ENCODE results near the gene PPHLN1.

Gene PPHLN1

DNA sequence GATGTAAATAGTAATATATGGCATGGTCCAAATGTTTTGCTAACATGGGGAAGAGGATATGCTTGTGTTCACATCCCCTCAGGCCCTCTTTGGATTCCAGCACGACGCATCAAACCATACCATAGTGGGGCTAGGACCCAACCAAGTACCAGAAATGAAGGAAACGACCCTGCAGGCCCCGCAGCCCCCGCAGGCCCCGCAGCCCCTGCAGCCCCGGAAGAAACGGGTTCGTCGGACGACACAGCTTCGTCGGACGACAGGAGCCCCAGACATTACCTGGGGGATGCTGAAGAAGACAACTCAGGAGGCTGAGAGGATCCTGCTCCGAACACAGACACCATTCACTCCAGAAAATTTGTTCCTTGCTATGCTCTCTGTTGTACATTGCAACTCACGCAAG, 119.9 kb downstream of the PPHLN1 start:
- DNase-seq, result no peak

DNA sequence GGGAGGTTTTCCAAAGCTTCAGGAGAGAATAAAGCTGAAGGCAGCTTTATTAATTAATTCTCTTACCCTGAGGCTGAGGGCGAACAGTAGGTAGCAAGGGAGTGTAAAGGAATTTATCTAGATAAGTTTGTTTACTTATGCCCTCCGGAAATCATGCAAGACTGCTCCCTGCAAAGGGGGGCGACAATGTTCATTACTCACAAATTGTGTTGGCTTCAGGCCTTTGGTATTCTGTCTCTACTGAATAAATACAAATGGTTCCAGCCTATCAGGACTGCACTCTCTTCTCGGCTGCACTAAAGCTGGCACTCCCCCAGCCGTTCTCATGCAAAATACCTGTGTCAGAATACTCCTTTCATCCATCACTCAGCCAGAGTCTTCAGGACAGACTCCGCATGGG, 120.8 kb downstream of the PPHLN1 start:
- no peak for DNase-seq

GRCh38 chr12:42447371-42447786, 121.4 kb downstream of the PPHLN1 start:
- no peak for DNase-seq

DNA sequence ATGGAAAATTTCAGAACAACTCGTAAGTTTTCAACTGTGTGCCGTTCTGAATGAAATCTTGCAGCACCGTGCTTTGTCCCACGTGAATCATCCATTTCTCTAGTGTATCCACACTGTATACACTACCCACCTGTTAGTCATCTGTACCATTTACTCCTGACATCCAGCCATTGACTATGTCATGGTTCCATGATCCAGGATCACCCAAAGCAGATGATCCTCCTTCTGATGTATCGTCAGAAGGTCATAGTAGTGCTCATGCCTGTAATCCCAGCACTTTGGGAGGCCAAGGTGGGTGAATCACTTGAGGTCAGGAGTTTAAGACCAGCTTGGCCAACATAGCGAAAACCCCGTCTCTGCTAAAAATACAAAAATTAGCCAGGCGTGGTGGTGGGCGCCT, 122.9 kb downstream of the PPHLN1 start:
- DNase-seq, result no peak

- DNase-seq, result peak; percentile 18
Measured at GRCh38 chr12:42450248-42450647, 124.3 kb downstream of the PPHLN1 start.

- DNase-seq, result no peak
Measured at GRCh38 chr12:42458575-42458974, 132.6 kb downstream of the PPHLN1 start.

DNA sequence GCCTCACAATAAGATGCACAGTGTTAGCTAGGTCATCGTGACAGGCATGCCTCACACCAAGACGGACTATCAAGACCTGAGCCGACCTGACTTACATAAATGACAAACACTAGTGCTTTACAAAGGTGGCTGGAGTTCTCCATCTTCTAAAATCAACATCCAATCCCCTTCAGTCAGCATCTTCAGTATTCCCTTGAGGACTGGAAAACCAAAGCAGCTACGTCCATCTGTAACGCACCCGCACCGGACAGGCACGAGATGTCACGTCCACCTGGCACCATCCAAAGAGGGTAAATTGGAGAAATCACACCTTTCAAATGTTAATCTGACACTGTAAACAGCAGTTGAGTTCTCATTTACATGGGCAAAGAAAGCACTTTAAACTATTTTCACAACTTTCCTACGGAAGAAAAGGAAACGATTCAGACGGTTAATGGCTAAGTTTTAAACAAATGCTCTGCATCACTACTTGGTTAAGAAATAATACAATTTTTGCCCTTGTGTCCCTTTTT, 133.4 kb downstream of the PPHLN1 start:
- DNase-seq, result no peak

DNA sequence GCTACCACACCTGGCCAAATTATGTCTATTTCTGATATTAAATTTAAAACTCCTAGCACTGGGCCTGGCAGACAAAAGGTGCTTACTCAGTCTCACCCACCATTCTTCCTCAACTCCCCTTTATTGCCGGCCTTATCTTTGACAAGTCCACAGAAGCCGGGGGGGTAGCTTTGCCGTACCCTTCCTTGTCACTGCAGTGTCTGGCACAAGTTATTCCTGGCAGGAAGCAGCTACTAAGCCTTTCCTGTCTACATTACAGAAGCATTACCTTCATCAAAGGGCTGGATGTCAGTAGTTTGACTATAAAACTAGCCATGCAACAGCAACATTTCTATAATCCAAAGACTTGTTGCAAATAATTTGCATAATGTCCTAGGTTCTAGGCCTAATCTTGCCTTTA, 136.5 kb downstream of the PPHLN1 start:
- no peak for DNase-seq

- no peak for DNase-seq
Measured at GRCh38 chr12:42463671-42464070, 137.7 kb downstream of the PPHLN1 start.

DNA sequence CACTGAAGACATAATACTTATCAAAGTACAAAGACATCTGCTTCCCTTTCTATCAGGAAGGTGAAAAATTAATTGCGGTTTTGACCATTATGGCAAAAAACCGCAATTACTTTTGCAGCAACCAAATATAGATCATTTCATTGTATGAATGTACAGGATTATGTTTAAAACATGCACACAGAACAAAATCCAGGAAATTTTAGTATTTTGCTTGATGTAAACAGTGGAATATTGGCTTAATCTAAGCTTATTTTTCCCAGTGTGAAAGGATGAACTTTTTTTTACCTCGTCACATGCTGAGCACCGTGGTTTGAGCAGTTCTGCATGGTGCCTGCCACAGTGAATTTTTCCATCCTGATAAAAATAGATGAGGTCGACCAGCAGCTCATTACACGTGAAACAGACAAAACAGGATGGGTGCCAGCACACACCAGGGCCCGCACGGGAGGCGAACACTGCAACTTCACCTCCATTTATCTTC, 142.4 kb downstream of the PPHLN1 start:
- no peak for DNase-seq

DNA sequence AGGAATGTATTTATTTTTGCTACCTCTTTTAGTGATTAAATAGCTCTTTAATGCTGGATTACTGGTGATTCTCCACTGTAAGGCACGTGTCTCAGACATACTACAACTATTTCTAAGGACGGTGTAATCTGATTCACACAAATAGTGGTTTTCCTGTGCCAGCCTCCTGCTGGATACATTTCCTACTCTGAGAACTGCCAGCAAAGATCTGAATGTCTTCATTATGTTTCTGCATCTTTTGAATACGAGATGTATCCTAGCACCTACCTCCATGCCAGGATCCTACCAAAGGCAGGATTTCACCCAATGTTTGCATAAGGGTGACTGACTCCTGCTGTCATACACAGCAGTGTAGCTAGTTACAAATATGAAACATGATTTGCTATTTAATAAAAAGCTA, 143.0 kb downstream of the PPHLN1 start:
- no peak for DNase-seq

DNA sequence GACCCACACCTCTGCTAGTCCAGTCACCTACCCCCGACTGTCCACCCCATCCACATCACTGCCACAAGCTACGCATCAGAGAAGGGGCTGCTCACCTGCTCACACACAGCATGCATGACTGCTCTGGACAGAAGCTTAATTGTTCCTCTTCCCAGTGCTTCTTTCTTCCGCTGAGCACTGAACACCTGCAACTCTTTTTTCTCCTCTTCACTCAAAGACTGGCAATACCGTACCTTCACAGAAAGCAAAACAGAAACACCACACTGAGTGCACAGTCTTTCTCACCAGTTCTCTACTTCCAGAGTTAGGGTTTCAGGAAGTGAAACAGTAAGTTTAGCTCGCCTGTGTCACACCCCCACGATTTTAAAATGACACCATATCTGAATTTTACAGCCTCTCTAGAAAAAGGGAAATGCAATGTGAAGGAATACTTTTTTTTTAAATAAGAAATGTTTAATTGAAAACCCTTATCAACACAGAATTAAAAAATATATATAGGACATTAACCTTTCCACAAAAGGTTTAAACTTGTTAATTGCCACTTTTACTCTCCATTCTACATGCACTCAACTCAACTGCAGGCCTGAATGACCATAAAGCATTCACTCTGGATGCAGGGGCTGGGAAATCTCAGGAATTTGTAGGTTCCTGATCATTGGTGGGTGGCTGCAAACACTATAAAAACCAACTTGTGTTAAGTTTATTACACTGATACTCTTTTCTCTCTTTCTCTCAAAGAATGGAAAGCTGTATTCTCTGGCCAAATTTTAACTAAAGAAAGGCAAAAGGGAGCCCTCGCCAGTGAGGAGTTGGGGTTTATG, 143.6 kb downstream of the PPHLN1 start:
- DNase-seq, result no peak

DNA sequence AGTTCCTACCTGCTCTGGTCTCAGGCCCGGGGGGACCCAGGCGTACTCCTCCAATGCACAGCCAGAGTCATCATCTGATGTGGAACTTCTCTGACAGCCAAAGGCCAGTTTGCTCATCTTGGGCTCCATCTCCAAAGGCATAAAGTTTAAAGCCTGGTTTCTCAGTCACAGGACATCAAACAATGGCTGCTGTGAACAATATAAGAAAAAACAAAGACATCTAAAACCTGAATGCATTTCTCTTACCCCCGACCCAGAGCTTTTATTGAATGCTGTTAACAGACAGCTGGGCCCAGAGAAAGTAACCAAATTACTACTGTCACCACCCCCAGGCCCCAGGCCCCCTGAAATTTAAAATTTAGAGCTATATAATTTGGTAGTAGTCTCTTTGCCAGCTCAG, 146.4 kb downstream of the PPHLN1 start:
- DNase-seq, result no peak

DNA sequence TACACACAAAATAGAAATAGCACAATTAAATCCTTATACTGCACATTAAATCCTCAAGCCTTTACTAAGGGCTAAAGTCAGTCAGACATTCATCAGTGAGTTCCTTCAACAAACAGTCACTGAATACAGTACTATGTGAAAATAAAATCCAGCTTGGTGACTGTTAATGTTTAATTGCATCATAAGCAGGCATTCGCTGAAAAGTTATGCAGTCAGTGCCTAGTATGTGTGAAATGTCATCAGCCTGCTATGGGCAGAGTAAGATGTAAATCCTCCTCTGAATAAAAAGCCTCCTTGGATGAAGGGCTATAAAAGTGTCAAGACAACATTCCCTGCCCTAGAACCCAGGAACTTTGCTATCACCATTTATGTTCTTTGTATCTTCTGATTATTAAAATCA, 147.2 kb downstream of the PPHLN1 start:
- DNase-seq, result peak; percentile 68

GRCh38 chr12:42473561-42473960, 147.6 kb downstream of the PPHLN1 start:
- no peak for DNase-seq

DNA sequence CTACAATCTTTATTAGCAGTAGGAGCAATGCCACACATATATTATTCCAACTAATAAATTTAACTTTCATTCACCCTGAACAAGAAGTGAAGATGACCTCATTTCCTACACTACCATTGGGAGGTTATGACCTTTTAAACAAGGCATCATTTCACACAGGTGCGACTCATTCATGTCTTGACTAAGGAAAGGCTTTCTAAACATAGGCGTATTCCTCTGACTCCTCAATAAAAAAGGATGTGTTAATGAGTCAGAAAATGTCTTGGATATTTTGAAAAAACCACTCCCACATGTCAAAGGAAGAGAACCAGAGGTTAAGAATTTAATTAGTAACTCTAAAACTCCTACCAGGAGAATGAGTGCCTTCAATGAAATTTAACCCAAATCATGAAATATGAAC, 148.4 kb downstream of the PPHLN1 start:
- DNase-seq, result peak; percentile 63

DNA sequence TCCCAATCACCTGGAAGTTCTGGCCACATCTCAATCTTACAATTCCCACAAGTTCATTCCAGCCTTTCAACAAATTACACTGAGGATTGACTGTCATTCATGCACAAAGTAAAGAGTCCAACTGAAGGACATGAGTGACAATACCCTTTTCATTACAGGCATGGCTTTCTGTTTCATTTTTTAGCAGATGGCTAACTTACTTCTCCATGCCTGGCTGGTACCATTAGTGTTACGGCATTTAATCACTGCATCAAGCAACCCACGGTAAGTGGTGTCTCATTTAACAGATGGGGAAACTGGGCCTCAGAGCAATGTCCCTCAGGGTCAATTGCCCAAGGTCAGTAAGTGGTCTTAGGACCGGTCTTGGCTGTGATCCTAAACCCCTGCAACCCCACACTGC, 149.1 kb downstream of the PPHLN1 start:
- no peak for DNase-seq

DNA sequence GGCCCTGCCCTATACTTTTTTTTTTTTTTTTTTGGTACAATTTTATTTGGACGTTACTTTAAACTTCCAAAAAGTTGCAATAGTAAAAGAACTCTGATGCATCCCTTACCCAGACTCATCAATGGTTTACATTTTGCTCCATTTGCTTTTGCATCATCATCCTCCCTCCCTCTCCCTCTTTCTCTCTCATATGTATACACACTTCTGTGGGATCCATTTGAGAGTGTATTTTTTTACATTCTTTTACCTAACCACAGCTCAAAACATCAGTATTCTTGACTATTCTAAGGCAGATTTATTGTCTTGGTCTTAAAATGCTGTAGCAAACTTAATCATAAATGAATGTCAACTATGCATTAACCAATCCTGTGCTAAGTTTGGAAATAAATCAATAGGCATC, 152.0 kb downstream of the PPHLN1 start:
- peak; percentile 20 for DNase-seq

- DNase-seq, result no peak
Measured at GRCh38 chr12:42481368-42481767, 155.4 kb downstream of the PPHLN1 start.

- DNase-seq, result peak; percentile 34
Measured at GRCh38 chr12:42482041-42482747, 156.2 kb downstream of the PPHLN1 start.

DNA sequence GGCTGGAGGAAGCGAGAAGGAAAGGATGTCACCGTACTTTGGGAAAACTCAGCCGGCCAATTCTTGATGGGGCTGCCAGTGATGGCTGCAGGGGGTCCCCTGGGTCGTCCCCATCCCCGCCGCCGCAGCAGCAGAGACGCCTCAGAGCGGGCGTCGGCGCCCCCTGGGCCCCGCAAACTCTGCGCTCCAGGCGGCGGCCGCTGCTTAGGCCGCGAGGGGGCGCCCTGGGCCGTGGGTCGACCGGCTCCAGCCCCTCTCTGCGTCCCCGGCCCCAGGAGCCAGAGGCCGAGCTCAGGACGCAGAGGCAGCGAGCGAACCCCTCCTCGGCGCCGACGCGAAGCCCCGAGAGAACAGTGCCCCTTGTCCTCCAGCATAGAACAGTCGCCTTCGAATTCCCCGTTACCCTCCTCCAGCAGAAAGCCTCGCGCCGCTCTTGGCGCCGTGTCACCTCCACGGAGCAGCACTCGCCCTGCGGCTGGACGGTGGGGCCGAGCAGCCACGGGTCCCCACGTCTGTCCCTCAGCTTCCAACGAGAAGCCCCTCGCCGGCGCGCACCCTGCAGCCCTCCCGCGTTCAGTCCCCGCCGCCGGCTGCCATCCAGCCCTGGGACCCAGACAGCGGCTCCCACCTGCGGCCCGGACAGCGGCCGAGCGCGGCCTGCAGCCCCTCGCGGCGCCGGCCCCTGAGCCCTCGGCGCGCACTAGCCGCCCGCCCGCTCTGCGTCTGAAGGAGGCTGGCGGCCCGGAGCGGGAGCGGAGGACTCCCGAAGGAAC, 157.0 kb downstream of the PPHLN1 start:
- peak; percentile 76 for DNase-seq

DNA sequence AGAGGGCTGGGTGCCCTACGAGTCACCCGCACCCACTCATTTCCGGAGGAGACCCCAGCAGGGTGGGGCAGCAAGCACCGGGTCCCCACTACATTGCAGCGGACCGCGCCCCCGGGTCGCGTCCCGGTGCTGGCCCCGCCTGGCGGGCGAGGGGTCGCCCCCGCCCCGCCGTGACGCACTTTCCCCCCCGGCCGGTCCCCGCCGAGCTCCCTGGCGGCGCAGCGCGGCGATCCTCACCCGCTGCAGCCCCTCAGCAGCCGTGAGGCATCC, 157.5 kb downstream of the PPHLN1 start:
- DNase-seq, result peak; percentile 55

- DNase-seq, result no peak
Measured at GRCh38 chr12:42484996-42485395, 159.0 kb downstream of the PPHLN1 start.

GRCh38 chr12:42485823-42486222, 159.9 kb downstream of the PPHLN1 start:
- no peak for DNase-seq
